Lower leg skin (tissue), 3 donors: ENCODE results near the gene ABCG2.

Experiments
- CTCF ChIP-seq, 3 donors: fragments of 450-650 bp; IDR thresholded peaks; one replicate each; pipeline ENCODE4 v1.5.1; 2016; ENCODE audit warnings: antibody characterized with exemption in 3 of 3, mild to moderate bottlenecking in 3 of 3, moderate library complexity in 2 of 3
- POLR2A ChIP-seq, 2 donors: fragments of 450-650 bp; IDR thresholded peaks; one replicate each; pipeline ENCODE4 v1.6.1; 2016 to 2017; ENCODE audit warnings: antibody characterized with exemption in 2 of 2, mild to moderate bottlenecking in 1 of 2, moderate library complexity in 1 of 2

GRCh38 chr4:88158038-88158488, 376 bp downstream of the ABCG2 start:
- no peak for TF ChIP-seq CTCF (IDR thresholded peaks at IDR 0.05)
- TF ChIP-seq POLR2A (IDR thresholded peaks at IDR 0.05), result no peak
